ENCODE measurements around the gene FNDC10.

- TF ChIP-seq CTCF (IDR thresholded peaks at IDR 0.05) (no peak), POLR2A (IDR thresholded peaks at IDR 0.05) (no peak)
Measured at GRCh38 chr1:1563688-1564087, 36.2 kb downstream of the FNDC10 start.

All from adrenal gland (tissue), 5 donors.